Measurements from ENCODE around the gene SPTBN5. TPM values are rescaled to one million over a fixed set of nuclear protein-coding genes. Genes with fewer than 3 reads are reported as not detected.

Gene SPTBN5
- total RNA-seq, 1 experiment from 2014 or later: 3.2 TPM

DNA sequence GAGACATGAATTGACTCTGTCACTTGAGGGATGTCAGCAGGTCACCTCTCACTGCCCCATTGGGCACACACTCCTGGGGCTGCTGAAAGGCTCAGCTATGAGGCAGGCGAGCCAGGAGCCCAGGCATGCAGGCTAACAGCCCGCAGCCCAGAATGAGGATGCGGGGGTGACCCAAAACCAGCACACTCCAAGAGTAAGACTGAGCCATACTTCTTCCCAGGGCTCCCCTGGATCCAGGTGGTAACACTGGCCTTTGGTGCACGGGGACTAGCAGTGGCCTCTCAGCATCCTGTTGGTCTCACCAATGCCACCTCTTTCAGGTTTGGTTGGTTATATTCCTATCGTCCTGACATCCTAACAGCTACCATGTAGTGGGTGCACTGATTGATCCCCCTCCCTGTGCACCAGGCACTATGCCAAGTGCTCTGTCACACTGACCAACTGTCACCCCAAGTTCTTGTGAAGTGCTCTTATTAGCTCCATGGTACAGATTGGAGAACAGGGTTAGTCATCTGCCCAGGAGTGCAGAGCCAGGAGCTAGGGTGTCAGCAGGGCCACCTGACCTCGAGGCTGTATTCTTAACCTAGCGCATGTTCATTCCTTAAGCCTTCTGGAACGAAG is 24.8 kb upstream of the SPTBN5 start:
- Histone ChIP-seq H3K36me3 (ENCODE audit: insufficient read depth, low read length, poor library complexity, severe bottlenecking) (no peaks in the 10 kb centered on the region), H3K4me1 (ENCODE audit: insufficient read depth, low read length, poor library complexity, severe bottlenecking) (no peaks in the 10 kb centered on the region), H3K4me3 (ENCODE audit: low read depth, low read length, poor library complexity, severe bottlenecking) (no peak overlapping the region), H3K27me3 (replicated peaks; ENCODE audit: insufficient read depth, low read depth, low read length, poor library complexity) (no peaks in the 10 kb centered on the region), H3K9me3 (ENCODE audit: low read depth, low read length, poor library complexity, severe bottlenecking) (no peaks in the 10 kb centered on the region), H3K27ac (ENCODE audit: low read depth, low read length, poor library complexity, severe bottlenecking) (no peak overlapping the region)
- TF ChIP-seq, protein P1, sequence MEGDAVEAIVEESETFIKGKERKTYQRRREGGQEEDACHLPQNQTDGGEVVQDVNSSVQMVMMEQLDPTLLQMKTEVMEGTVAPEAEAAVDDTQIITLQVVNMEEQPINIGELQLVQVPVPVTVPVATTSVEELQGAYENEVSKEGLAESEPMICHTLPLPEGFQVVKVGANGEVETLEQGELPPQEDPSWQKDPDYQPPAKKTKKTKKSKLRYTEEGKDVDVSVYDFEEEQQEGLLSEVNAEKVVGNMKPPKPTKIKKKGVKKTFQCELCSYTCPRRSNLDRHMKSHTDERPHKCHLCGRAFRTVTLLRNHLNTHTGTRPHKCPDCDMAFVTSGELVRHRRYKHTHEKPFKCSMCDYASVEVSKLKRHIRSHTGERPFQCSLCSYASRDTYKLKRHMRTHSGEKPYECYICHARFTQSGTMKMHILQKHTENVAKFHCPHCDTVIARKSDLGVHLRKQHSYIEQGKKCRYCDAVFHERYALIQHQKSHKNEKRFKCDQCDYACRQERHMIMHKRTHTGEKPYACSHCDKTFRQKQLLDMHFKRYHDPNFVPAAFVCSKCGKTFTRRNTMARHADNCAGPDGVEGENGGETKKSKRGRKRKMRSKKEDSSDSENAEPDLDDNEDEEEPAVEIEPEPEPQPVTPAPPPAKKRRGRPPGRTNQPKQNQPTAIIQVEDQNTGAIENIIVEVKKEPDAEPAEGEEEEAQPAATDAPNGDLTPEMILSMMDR (conservative IDR thresholded peaks at IDR 0.05; ENCODE audit: low read depth, low read length): no peak
- TF ChIP-seq EZH2 (IDR thresholded peaks at IDR 0.05; ENCODE audit: borderline replicate concordance, low read depth, low read length, poor library complexity, severe bottlenecking): no peak
- CTCF ChIA-PET: no interaction called here
- intact Hi-C loops (cut with micrococcal nuclease; ENCODE audit: unreplicated experiment): no loop called here
- BruUV-seq (replicated peaks): no TSS peak
- POLR2A ChIA-PET (ENCODE audit: low non-redundant PET): no interaction called here
- no peak for DNase-seq (ENCODE audit: low spot score)

DNA sequence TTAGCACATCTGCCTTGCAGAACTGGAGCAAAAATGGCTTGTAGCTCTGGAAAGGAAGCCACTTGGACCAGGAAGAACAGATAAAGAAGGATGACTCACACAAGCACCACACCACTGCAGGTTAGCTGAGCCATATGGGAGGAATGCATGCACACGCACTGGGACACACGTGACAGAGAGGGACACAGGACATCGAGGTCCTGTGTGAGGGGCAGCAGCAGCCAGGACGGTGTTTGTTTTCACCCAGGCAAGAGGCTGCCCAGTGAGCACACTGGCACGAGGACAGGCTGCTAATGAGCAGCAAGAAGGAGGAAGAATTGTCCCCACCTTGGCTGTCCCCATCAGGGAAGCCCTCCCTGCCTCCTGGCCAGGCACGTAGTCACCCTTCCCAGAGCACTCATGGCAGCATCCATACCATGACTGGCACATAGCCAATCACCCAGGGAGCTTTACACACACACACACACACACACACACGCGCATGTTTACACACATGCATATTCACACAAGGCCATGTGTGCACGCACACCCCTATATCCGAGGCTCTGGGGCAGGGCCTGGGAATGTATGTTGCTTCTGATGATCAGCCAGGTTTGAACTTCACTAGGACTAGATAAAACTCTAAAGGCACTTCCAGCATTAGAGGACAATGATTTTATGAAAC is 24.0 kb upstream of the SPTBN5 start:
- Histone ChIP-seq H3K9me3 (ENCODE audit: low read depth, low read length, poor library complexity, severe bottlenecking) (no peaks in the 10 kb centered on the region), H3K27ac (ENCODE audit: low read depth, low read length, poor library complexity, severe bottlenecking) (no peak overlapping the region), H3K4me1 (ENCODE audit: insufficient read depth, low read length, poor library complexity, severe bottlenecking) (no peaks in the 10 kb centered on the region), H3K27me3 (replicated peaks; ENCODE audit: insufficient read depth, low read depth, low read length, poor library complexity) (no peaks in the 10 kb centered on the region), H3K36me3 (ENCODE audit: insufficient read depth, low read length, poor library complexity, severe bottlenecking) (no peaks in the 10 kb centered on the region), H3K4me3 (ENCODE audit: low read depth, low read length, poor library complexity, severe bottlenecking) (no peak overlapping the region)
- DNase-seq (ENCODE audit: low spot score): no peak
- CTCF ChIA-PET: interaction anchor here (1.3 kb wide), 1 partner anchor 13 kb away, joined by 3 read pairs; no protein-coding TSS in a partner anchor
- no TSS peak for BruUV-seq (replicated peaks)
- TF ChIP-seq, protein P1 (conservative IDR thresholded peaks at IDR 0.05; ENCODE audit: low read depth, low read length): no peak
- no peak for TF ChIP-seq EZH2 (IDR thresholded peaks at IDR 0.05; ENCODE audit: borderline replicate concordance, low read depth, low read length, poor library complexity, severe bottlenecking)
- POLR2A ChIA-PET (ENCODE audit: low non-redundant PET): no interaction called here
- intact Hi-C loops (cut with micrococcal nuclease; ENCODE audit: unreplicated experiment): no loop called here

DNA sequence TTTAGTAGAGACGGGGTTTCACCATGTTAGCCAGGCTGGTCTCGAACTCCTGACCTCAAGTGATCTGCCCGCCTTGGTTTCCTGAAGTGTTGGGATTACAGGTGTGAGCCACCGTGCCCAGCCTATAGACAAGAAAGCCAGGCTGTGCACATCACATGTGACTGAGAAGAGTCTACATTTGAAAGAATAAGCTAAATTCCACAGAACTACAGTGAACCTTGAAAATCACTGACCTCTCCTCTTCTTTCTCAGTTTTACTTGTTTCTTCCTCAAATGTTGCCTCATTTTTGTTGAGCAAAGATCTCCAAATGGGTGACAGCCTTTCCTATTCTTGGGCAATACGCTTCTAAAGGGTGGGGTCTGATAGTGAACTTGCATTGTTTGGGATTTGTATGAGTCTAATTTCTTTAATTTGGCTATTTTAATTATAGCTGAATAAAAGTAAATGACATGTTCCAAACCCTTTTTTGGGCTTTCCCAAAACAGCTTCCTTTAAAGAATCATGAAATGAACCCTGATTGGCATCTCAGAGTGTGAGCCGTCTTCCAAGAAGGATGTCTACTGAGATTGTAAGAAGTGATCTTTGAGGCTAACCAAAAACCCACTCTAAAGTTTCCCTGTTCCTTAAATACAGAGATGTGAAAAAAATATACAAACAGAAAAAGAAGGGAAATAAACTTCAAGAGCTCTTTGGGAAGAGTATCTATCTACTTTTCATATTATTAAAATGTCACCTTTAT is 21.6 kb upstream of the SPTBN5 start:
- Histone ChIP-seq H3K9me3 (ENCODE audit: low read depth, low read length, poor library complexity, severe bottlenecking) (no peaks in the 10 kb centered on the region), H3K27me3 (replicated peaks; ENCODE audit: insufficient read depth, low read depth, low read length, poor library complexity) (no peaks in the 10 kb centered on the region), H3K36me3 (ENCODE audit: insufficient read depth, low read length, poor library complexity, severe bottlenecking) (no peaks in the 10 kb centered on the region), H3K27ac (ENCODE audit: low read depth, low read length, poor library complexity, severe bottlenecking) (no peak overlapping the region), H3K4me1 (ENCODE audit: insufficient read depth, low read length, poor library complexity, severe bottlenecking) (no peaks in the 10 kb centered on the region), H3K4me3 (ENCODE audit: low read depth, low read length, poor library complexity, severe bottlenecking) (no peak overlapping the region)
- intact Hi-C loops (cut with micrococcal nuclease; ENCODE audit: unreplicated experiment): no loop called here
- no peak for DNase-seq (ENCODE audit: low spot score)
- BruUV-seq (replicated peaks): no TSS peak
- CTCF ChIA-PET: interaction anchor here (0.6 kb wide), 1 partner anchor 153 kb away, joined by 3 read pairs; no protein-coding TSS in a partner anchor
- POLR2A ChIA-PET (ENCODE audit: low non-redundant PET): interaction anchor here (0.6 kb wide), 1 partner anchor 9 kb away, joined by 3 read pairs; no protein-coding TSS in a partner anchor
- TF ChIP-seq, protein P1 (conservative IDR thresholded peaks at IDR 0.05; ENCODE audit: low read depth, low read length): no peak
- no peak for TF ChIP-seq EZH2 (IDR thresholded peaks at IDR 0.05; ENCODE audit: borderline replicate concordance, low read depth, low read length, poor library complexity, severe bottlenecking)

All from A673 (cell line).